GM11168 (cell line): Measurements from ENCODE around the gene MGST2.
"Not testable (repeated sequence)": the region's sequence is repeated elsewhere in the genome, so short reads cannot be mapped to it uniquely, and the experiment has no call there.

Experiments
- in situ Hi-C: fragments of 300-500 bp; cut with MboI; formaldehyde crosslinking; loops from one replicate; pipeline ENCODE4 v1.12.0; 2022; ENCODE audit warnings: low sequenced_read_pairs; ENCODE audit not compliant: unreplicated experiment

MGST2 gene

GRCh38 chr4:139698167-139698925, 32.7 kb downstream of the MGST2 start:
- in situ Hi-C loops, result not testable (repeated sequence)

- in situ Hi-C loops, result no loop called here
Observed at GRCh38 chr4:139700568-139700967, 34.9 kb downstream of the MGST2 start.

- in situ Hi-C loops, result no loop called here
Observed at GRCh38 chr4:139704915-139705485, 39.4 kb downstream of the MGST2 start.

- in situ Hi-C loops, result no loop called here
Observed at GRCh38 chr4:139709660-139710059, 44.0 kb downstream of the MGST2 start.

- in situ Hi-C loops, result no loop called here
Observed at GRCh38 chr4:139710073-139710472, 44.5 kb downstream of the MGST2 start.

- in situ Hi-C loops, result no loop called here
Observed at GRCh38 chr4:139711461-139711860, 45.8 kb downstream of the MGST2 start.

GRCh38 chr4:139712882-139713281, 47.3 kb downstream of the MGST2 start:
- in situ Hi-C loops, result no loop called here

- in situ Hi-C loops, result no loop called here
Observed at GRCh38 chr4:139715746-139716391, 50.2 kb downstream of the MGST2 start.

GRCh38 chr4:139718358-139718757, 52.7 kb downstream of the MGST2 start:
- in situ Hi-C loops, result no loop called here

GRCh38 chr4:139718833-139719232, 53.2 kb downstream of the MGST2 start:
- in situ Hi-C loops, result no loop called here

GRCh38 chr4:139719381-139720101, 53.9 kb downstream of the MGST2 start:
- in situ Hi-C loops, result no loop called here

GRCh38 chr4:139720806-139721205, 55.2 kb downstream of the MGST2 start:
- in situ Hi-C loops, result no loop called here

- in situ Hi-C loops, result no loop called here
Observed at GRCh38 chr4:139721789-139722188, 56.2 kb downstream of the MGST2 start.

- in situ Hi-C loops, result no loop called here
Observed at GRCh38 chr4:139725236-139725635, 59.6 kb downstream of the MGST2 start.

GRCh38 chr4:139726615-139727014, 61.0 kb downstream of the MGST2 start:
- in situ Hi-C loops, result no loop called here

- in situ Hi-C loops, result no loop called here
Observed at GRCh38 chr4:139728146-139728545, 62.5 kb downstream of the MGST2 start.

GRCh38 chr4:139728840-139729239, 63.2 kb downstream of the MGST2 start:
- in situ Hi-C loops, result no loop called here

- in situ Hi-C loops, result no loop called here
Observed at GRCh38 chr4:139732991-139733570, 67.5 kb downstream of the MGST2 start.

GRCh38 chr4:139734201-139734874, 68.7 kb downstream of the MGST2 start:
- in situ Hi-C loops, result no loop called here

- in situ Hi-C loops, result no loop called here
Observed at GRCh38 chr4:139734875-139735380, 69.3 kb downstream of the MGST2 start.
